Posterior vena cava (tissue), 2 donors: ENCODE data around the gene CDHR2. TPM values are rescaled to one million over a fixed set of nuclear protein-coding genes. Genes with fewer than 3 reads are reported as not detected.
"Not testable (repeated sequence)": the region's sequence is repeated elsewhere in the genome, so short reads cannot be mapped to it uniquely, and the experiment has no call there.

Source experiments
- DNase-seq: peaks from one replicate; pipeline ENCODE4 v3.0.0-alpha.2; 2020; ENCODE audit warnings: low spot score
- intact Hi-C, 2 donors: fragments of 100-400 bp; cut with DNase I; formaldehyde crosslinking; loops; one replicate each; pipeline versions ENCODE4 v1.14.1 to v1.14.2; 2022 to 2023
- total RNA-seq, 2 donors: library from RNA; stranded (reverse); fragmentation: NEBNext Ultra II Directional; extraction: Animal tissue kit (Norgen Biotek cat#: 25700); gene quantifications; one replicate each; pipeline ENCODE4 v1.2.1, GENCODE V29; 2021
- donor health status: DM: yes; HTN: yes; CAD: no.
- donor health status: DM: yes; HTN: yes; CAD: no.

The CDHR2 gene
- total RNA-seq, 2 donors from 2014 or later: 0.14 TPM; not detected in 1

DNA sequence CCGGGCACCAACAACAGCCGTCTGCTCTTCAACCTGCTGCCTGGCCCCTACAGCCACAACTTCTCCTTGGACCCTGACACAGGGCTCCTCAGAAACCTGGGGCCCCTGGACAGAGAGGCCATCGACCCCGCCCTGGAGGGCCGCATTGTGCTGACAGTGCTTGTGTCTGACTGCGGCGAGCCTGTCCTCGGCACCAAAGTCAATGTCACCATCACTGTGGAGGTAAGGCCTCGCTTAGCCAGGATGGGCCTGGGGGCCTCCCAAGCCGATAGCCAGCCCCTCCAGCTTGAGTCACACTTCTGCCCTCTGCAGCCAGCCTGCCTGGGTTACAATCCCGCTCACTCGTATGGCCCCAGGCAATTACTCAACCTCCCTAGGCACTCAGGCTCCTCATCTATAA is 32.2 kb downstream of the CDHR2 start:
- no peak for DNase-seq
- intact Hi-C loops: no loop called here

- DNase-seq: no peak
- intact Hi-C loops: no loop called here
Observed at GRCh38 chr5:176583076-176583475, 33.9 kb downstream of the CDHR2 start.

- intact Hi-C loops: no loop called here
- no peak for DNase-seq
Observed at GRCh38 chr5:176587398-176587797, 38.3 kb downstream of the CDHR2 start.

DNA sequence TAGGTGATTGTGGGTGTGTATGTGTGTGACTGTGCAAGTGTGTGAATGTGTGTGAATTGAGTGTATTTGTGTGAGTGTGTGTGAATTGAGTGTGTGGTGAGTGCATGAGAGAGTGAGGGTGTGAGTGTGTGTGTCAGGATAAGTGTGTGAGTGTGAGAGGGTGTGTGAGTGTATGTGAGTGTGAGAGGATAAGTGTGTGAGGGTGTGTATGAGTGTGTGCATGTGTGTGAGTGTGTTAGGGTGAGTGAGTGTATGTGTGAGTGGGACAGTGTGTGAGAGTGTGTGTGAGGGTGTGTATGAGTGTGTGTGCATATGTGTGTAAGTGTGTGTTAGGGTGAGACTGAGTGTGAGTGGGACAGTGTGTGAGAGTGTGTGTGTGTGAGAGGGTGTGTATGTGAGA is 39.2 kb downstream of the CDHR2 start:
- intact Hi-C loops: no loop called here
- DNase-seq: no peak

DNA sequence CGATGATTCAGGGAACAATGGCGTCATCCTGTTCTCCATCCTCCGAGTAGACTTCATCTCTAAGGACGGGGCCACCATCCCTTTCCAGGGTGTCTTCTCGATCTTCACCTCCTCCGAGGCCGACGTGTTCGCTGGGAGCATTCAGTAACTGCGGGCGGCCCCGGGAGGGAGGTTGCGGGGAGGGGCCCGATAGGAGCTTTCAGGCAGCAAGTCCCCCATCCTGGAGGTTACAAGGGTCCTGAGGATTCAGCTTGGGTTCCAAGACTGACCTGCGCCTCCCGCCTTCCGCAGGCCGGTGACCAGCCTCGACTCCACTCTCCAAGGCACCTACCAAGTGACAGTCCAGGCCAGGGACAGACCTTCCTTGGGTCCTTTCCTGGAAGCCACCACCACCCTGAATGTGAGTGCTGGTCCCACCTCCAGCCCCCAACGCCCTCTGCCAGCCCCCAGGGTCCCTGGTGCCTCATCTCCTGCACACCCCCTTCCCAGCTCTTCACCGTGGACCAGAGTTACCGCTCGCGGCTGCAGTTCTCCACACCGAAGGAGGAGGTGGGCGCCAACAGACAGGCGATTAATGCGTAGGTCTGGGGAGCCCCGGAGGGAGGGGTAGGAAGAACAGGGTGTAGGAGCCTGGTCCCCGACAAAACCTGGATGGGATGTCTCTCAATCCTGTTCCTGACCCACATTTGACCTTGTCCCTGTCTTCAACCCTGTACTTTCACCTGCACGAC is 40.1 kb downstream of the CDHR2 start:
- intact Hi-C loops: no loop called here
- DNase-seq: no peak

GRCh38 chr5:176590035-176590717 is 41.0 kb downstream of the CDHR2 start:
- intact Hi-C loops: no loop called here
- no peak for DNase-seq

GRCh38 chr5:176591667-176592066 is 42.5 kb downstream of the CDHR2 start:
- intact Hi-C loops, DNase-seq: not testable (repeated sequence)

DNA sequence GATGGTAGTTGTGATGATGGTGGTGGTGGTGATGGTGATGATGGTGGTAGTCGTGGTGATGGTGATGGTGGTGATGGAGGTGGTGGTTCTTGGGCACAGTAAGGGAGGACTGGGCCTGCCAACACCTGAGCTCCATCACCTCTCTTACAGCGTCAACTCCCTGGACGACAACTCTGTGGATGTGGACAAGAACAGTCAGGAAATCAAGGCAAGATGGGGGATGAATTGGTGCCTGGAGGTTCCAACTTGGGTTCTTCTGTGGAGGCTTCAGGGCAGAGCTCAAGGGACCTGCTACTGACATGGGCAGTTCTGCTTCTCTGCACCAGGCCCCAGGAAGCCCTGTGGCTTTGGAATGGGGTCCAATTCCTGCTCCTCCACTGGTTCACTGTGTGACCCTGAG is 43.4 kb downstream of the CDHR2 start:
- DNase-seq: no peak
- intact Hi-C loops: no loop called here

DNA sequence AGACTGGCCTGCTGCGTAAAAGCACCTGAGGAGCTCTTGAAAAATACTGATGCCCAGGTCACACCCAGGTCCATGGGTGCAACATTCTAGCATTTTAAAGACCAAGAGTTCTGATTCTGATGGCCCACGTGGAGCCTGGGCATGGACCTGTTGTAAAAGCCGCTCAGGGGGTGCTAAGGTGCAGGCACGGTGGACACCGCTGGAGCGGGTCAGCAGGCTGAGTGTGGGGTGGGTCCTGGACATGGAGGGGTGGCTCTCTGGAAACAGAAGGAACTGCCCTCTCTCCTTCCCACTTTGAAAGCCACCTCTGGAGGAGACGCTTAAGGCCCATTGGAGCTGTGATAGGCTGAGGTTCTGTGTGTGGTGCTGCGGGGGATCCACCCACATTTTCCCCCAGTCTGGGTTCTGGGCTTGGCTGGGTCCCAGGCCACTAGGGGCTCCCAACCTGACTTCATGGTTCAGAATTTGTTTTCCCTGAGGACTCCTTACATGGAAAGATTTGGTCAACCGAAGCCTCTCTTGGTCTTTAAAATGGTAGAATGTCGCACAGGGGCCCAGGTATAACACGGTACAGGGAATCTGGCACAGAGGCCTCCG is 44.2 kb downstream of the CDHR2 start:
- DNase-seq: peak; percentile 75
- intact Hi-C loops: no loop called here

DNA sequence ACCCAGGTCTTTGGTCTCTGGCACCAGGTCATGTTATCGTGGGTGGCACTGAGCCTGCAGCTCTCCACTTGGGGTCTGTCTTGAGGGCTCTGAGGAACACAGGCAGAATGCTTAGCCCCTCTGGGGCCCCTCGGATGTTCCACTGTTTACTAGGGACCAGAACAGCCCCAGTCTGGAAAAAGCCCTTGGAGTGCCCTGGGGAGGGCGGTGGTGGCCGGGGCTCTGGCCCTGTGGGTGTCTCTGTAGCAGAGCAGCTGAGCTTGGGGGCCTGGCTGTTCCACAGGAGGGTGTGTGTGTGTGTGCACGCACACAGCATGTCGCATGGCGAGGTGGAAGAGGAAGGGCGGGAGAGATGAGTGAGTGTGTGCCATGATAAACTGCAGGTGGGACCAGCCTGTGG is 45.4 kb downstream of the CDHR2 start:
- DNase-seq: peak; percentile 61
- intact Hi-C loops: no loop called here

- intact Hi-C loops: no loop called here
- DNase-seq: peak; percentile 62
Observed at GRCh38 chr5:176595386-176595943, 46.3 kb downstream of the CDHR2 start.

GRCh38 chr5:176596069-176596644 is 47.0 kb downstream of the CDHR2 start:
- DNase-seq: no peak
- intact Hi-C loops: no loop called here

DNA sequence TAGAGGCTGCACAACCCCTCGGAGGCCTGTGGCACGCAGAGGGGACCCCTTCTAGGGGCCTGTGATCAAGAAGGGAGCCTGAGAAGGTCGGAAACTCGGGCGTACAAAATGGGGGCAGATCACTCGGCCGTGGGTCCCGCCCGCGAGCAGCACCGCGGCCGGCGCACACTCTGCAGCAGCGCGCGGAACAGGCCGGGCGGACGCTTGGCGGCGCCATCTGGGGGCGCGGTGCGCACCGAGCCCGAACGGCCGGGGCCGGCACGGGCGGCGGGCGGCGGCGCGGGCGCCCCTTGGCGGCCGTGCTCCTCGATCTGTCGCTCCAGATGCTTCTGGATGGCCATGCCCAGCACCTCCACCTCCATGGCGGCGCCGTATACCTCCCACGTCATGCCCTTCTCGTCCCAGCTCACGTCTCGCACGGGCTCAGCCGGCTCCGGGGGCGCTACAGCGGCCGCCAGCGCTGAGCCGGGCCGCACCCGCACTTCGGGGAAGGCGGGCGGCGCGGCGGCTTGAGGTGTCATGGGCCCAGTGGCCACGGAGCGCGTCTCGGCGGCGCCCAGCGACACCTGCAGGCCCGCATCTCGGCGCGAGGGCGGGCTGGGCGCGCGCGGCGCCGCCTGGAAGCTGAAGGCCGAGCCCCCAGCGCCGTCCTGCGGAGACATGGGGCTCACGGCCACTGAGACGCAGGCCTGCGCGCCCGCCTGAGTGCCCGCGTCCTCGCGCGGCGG is 47.7 kb downstream of the CDHR2 start:
- intact Hi-C loops: no loop called here
- DNase-seq: no peak

DNA sequence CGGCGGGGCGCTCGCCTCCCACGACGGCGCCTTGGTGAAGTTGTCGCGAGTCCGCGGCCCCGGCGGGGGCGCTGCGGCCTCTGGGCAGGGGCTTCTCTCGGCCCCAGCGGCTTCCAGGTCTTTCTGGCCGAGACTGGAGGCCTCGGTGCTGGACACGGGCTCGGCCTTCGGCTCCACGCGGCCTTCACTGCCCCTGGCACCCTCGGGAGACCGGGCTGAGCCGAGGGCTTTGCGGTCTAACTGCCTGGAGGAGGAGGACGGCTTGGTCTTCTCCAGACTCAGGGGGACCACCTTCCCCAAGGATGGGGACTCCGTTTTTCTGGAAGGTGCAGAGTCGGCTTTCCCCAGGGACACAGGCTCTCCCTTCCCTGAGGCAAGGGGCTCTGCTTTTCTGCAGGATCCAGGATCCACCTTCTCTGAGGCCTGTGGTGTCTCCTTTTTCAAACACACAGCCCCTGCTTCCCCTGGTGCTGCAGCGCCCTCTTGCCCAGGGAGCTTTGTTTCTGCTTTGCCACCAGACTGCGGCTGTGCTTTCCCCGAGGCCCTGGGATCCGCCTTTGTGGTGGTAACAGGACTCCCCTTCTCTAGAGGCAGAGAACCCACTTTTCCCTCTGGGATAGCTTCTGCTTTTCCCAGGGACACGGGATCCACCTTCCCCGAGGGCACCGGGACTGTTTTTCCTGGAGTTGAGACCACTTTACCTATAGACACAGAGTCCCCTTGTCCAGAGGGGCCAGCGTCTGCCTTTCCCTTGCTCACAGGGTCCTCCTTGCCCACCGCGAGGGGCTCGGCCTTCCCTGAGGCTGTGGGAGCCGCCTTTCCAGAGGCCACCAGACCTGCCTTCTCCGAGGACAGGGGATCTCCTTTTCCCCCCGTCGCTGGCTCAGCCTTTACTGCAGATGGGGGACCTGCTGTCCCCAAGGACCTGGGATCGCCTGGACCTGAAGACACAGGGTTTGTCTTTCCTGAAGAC is 48.6 kb downstream of the CDHR2 start:
- DNase-seq: no peak
- intact Hi-C loops: no loop called here

DNA sequence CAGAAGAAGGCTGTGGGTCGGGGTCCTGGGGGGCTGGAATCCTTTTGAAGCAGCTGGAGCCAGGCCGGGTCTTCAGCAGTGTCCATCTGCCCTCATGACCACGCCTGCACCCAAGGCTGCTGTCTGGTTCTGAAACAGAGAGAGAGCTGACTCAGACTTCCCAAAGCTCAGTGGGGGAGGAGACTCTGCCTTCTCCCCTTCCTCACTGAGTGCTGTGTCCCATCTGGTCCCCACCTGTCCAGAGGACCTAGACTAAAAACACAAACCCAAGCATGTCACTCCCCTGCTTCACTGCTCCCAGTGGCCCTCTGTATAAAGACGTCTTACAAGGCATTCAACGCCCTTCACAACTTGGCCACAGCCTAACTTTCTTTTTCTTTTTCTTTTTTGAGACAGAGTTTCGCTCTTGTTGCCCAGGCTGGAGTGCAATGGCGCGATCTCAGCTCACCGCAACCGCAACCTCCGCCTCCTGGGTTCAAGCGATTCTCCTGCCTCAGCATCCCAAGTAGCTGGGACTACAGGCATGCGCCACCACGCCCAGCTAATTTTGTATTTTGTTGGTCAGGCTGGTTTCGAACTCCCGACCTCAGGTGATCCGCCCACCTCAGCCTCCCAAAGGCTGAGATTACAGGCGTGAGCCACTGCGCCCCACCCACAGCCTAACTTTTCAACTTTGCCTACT is 50.7 kb downstream of the CDHR2 start:
- intact Hi-C loops, DNase-seq: not testable (repeated sequence)

DNA sequence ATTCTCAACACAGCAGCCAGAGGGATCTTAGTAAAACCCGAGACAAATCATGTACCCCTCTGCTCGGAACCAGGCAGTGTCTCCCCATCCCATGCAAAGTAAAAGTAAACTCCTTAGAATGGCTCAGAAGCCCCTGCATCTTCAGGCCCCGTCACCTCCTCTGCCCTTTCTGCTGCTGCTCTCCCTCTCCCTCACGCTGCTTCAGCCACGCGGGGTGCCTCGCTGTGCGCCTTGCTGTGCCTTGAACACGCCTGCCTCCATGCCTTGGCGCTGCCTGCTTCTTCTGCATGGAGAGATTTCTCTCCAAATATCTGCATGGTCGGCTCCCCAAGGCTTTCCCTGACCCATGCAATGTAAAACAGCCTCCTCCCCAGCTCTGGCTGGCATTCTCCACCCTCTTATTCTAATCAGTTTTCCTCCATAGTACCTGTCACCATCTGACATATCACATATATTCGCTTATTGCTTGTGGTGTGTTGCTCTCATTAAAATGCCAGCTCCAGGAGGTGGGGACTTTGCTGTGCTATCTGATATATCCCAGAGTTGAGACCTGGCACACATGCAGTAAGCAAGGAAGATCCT is 52.9 kb downstream of the CDHR2 start:
- intact Hi-C loops: no loop called here

DNA sequence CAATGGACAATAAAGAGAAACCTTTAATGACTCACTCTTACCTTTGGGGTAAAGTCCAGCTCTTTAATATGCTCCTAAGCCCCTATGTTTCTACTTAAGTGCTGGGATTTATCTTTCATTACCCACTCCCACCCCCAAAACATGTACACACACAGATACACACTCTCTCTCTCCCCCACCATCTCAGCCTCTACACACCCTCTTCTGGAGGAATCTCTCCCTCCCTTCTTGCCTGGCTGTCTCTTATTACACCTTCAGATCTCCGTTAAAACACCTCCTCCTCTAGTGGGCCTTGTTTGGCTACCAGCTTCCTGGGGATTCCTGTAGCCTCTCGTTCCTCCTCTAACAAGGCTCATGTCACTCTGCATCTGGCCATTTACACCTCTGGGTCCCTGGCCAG is 53.9 kb downstream of the CDHR2 start:
- DNase-seq: no peak
- intact Hi-C loops: no loop called here

More for the DNA sequence above, 52.9 kb downstream of the CDHR2 start:
- no peak for DNase-seq
